K562 (cell line): Measurements from ENCODE around the gene GRIA2. TPM values are rescaled to one million over a fixed set of nuclear protein-coding genes. Genes with fewer than 3 reads are reported as not detected.

Experiments
- ATAC-seq: fragments of 200-7000 bp; cut with Tn5 transposase; 3 replicates; pipeline ENCODE4 v1.9.1; 2020; ENCODE audit warnings: moderate library complexity
- BruUV-seq: library from RNA; stranded (reverse); fragments of 400-500 nt; replicated peaks from 2 replicates; lab custom pipeline; 2021; lab: Mats Ljungman, UMichigan
- CTCF ChIA-PET: fragments of 300-600 bp; formaldehyde crosslinking; extraction: SDS; loops from one replicate; lab custom pipeline; 2021; ENCODE audit warnings: low intra/inter-chr PET ratio; lab: Yijun Ruan, JAX
- POLR2A ChIA-PET: fragments of 300-600, 350-650 bp; sonication (Branson Sonifier 250); formaldehyde crosslinking; extraction: SDS; loops from one replicate; lab custom pipeline; 2021; ENCODE audit warnings: antibody characterized with exemption, inconsistent platforms; lab: Yijun Ruan, JAX
- DNase-seq, 4 experiments: peaks; one replicate each; pipeline versions ENCODE4 v3.0.0 to v3.0.0-alpha.2; 2011 to 2018; ENCODE audit warnings: low spot score in 3 of 4, mixed read lengths in 3 of 4; ENCODE audit errors: extremely low read depth in 1 of 4
- FAIRE-seq: peaks from 2 replicates; lab custom pipeline; 2011; peaks lifted over from hg19 to GRCh38; lab: Jason Lieb, UNC
- H2AFZ ChIP-seq: 2 replicates; pipeline ENCODE4 v1.6.0; 2011; ENCODE audit warnings: low read depth, low read length, control low read depth, inconsistent platforms
- H3K27ac ChIP-seq: fragments of 200-600 bp; 3 replicates; pipeline ENCODE4 v1.8.0; 2011; ENCODE audit warnings: low read depth, mild to moderate bottlenecking, control low read depth, inconsistent platforms, low read length, moderate library complexity, mixed read lengths; ENCODE audit errors: extremely low read depth
- H3K27me3 ChIP-seq, 2 experiments: fragments of 300-600 bp in 1 of 2; 2 replicates in 1 of 2; 3 replicates in 1 of 2; pipeline versions ENCODE4 v1.6.0 to v1.8.0; 2011; ENCODE audit warnings: inconsistent platforms in 2 of 2, low read length in 2 of 2, mild to moderate bottlenecking in 1 of 2, mixed read lengths in 1 of 2, moderate library complexity in 1 of 2; ENCODE audit not compliant: control insufficient read depth in 2 of 2, insufficient read depth in 2 of 2
- H3K36me3 ChIP-seq: fragments of 300-600 bp; 3 replicates; pipeline ENCODE4 v1.8.0; 2011; ENCODE audit warnings: mild to moderate bottlenecking, low read length, inconsistent platforms; ENCODE audit not compliant: control insufficient read depth, insufficient read depth
- H3K4me1 ChIP-seq, 2 experiments: fragments of 200-600 bp in 1 of 2; replicated peaks in 1 of 2; 2 replicates in 1 of 2; 3 replicates in 1 of 2; pipeline versions ENCODE4 v1.5.1 to v1.8.0; 2011; ENCODE audit warnings: inconsistent platforms in 2 of 2, low read length in 2 of 2, mild to moderate bottlenecking in 1 of 2, mixed read lengths in 1 of 2, moderate library complexity in 1 of 2; ENCODE audit not compliant: control insufficient read depth in 2 of 2, insufficient read depth in 2 of 2
- H3K4me2 ChIP-seq: 2 replicates; pipeline ENCODE4 v1.6.1; 2011; ENCODE audit warnings: low read length, control low read depth, inconsistent platforms, mixed read lengths; ENCODE audit not compliant: insufficient read depth
- H3K4me3 ChIP-seq: fragments of 200-600 bp; sonication (generic), shearing (Covaris generic); 2 replicates; pipeline ENCODE4 v1.5.1; 2016; ENCODE audit warnings: control low read depth, inconsistent platforms
- H3K79me2 ChIP-seq: fragments of 200-600 bp; 3 replicates; pipeline ENCODE4 v1.8.0; 2011; ENCODE audit warnings: low read length, inconsistent platforms; ENCODE audit not compliant: control insufficient read depth, insufficient read depth
- H3K9ac ChIP-seq, 2 experiments: 2 replicates each; pipeline versions ENCODE4 v1.6.0 to v1.6.1; 2011; ENCODE audit warnings: low read depth in 2 of 2, low read length in 2 of 2, control low read depth in 1 of 2, inconsistent platforms in 1 of 2, mild to moderate bottlenecking in 1 of 2, mixed read lengths in 1 of 2; ENCODE audit not compliant: insufficient read depth in 1 of 2
- H3K9me1 ChIP-seq: one replicate; pipeline ENCODE4 v1.6.0; 2011; ENCODE audit warnings: inconsistent platforms, mild to moderate bottlenecking, low read length, moderate library complexity; ENCODE audit not compliant: control insufficient read depth, insufficient read depth
- H3K9me3 ChIP-seq: replicated peaks from 2 replicates; pipeline ENCODE4 v1.5.1; 2011; ENCODE audit warnings: low read depth, low read length, inconsistent platforms; ENCODE audit not compliant: control insufficient read depth, insufficient read depth
- H4K20me1 ChIP-seq: replicated peaks from 2 replicates; pipeline ENCODE4 v1.6.1; 2011; ENCODE audit warnings: low read length, inconsistent platforms, mixed read lengths; ENCODE audit not compliant: control insufficient read depth, insufficient read depth
- ASH1L ChIP-seq: fragments of 450-650 bp; IDR thresholded peaks from 2 replicates; pipeline ENCODE4 v1.6.1; 2018; ENCODE audit warnings: borderline replicate concordance, mild to moderate bottlenecking, low read depth; ENCODE audit not compliant: partially characterized antibody
- CHD4 ChIP-seq: fragments of 200-600 bp; sonication (generic); IDR thresholded peaks from 3 replicates; pipeline ENCODE4 v1.6.1; 2012; ENCODE audit warnings: low read depth, mild to moderate bottlenecking, mixed read lengths, low read length, inconsistent platforms; ENCODE audit not compliant: insufficient read depth, insufficient replicate concordance, poor library complexity, severe bottlenecking
- CREB1 ChIP-seq, 2 experiments: sonication (generic) in 1 of 2; formaldehyde crosslinking in 1 of 2; IDR thresholded peaks; 2 replicates each; pipeline versions ENCODE4 v1.6.1 to v1.8.0; 2012 to 2022; ENCODE audit warnings: inconsistent platforms in 1 of 2, mild to moderate bottlenecking in 1 of 2, missing genetic modification reagents in 1 of 2, moderate library complexity in 1 of 2
- NONO ChIP-seq, 2 experiments: fragments of 200-400 bp in 1 of 2; fragments of 450-650 bp in 1 of 2; formaldehyde crosslinking in 1 of 2; IDR thresholded peaks; 2 replicates each; pipeline ENCODE4 v1.6.1; 2017; ENCODE audit warnings: low read depth in 2 of 2, mild to moderate bottlenecking in 2 of 2, moderate library complexity in 2 of 2, low read length in 1 of 2
- STAT5B ChIP-seq: fragments of 250-450 bp; sonication (Bioruptor Pico); IDR thresholded peaks from 2 replicates; pipeline ENCODE4 v1.8.0; 2021; ENCODE audit warnings: mild to moderate bottlenecking, inconsistent platforms
- TCF7L2 ChIP-seq: fragments of 150-350 bp; IDR thresholded peaks from 2 replicates; pipeline ENCODE4 v1.6.1; 2016; ENCODE audit warnings: low read depth, mild to moderate bottlenecking, low read length, moderate library complexity
- U2AF1 ChIP-seq: fragments of 200-400 bp; formaldehyde crosslinking; optimal IDR thresholded peaks from 2 replicates; pipeline ENCODE3; 2017; ENCODE audit warnings: mild to moderate bottlenecking, low read depth, low read length, moderate library complexity
- ZNF75A ChIP-seq: fragments of 450-650 bp; formaldehyde crosslinking; IDR thresholded peaks from 2 replicates; pipeline ENCODE4 v1.4.0; 2020; ENCODE audit warnings: mild to moderate bottlenecking
- WGBS: fragments of 100-300 bp; shearing (Covaris generic); methylation state at CpG from one replicate; pipeline ENCODE4 v1.1.6; 2016; ENCODE audit warnings: low coverage, mixed read lengths; ENCODE audit not compliant: insufficient coverage; ENCODE audit errors: missing lambda C conversion rate; 5-methylcytosine and 5-hydroxymethylcytosine counted together
- in situ Hi-C: fragments of 300-500 bp; cut with MboI; formaldehyde crosslinking; loops from 4 replicates; pipeline ENCODE4 v1.15.0; 2018; ENCODE audit warnings: inconsistent platforms, mixed read lengths
- intact Hi-C: fragments of 100-400 bp; cut with micrococcal nuclease; formaldehyde crosslinking; loops from 2 replicates; pipeline ENCODE4 v1.14.2; 2022
- polyA plus RNA-seq, 8 experiments: library from polyadenylated mRNA; depleted of rRNA in 4 of 8; stranded (reverse) in 5 of 8; unstranded in 3 of 8; fragments of >200 nt; fragmentation: Nextera tagmentation in 2 of 8; fragmentation: Illumina TruSeq in 1 of 8; extraction: Ambion mirVana in 2 of 8; extraction: Trizol in 1 of 8; gene quantifications; 2 replicates each; pipeline versions ENCODE4 v1.2.1 to v1.2.3, GENCODE V29; 2011 to 2014; ENCODE audit warnings: inconsistent platforms in 1 of 8, missing spikeins in 1 of 8
- total RNA-seq, 7 experiments: library from RNA; depleted of rRNA in 6 of 7; stranded (reverse); fragments of >200 nt in 6 of 7; fragmentation: Illumina TruSeq in 2 of 7; extraction: Trizol in 2 of 7; gene quantifications; 2 replicates each; pipeline versions ENCODE4 v1.2.1 to v1.2.3, GENCODE V29; 2011 to 2021; ENCODE audit warnings: low replicate concordance in 1 of 7

The GRIA2 gene
- total and polyA plus RNA-seq, 9 of the 15 experiments (the other 6 are each of a cell fraction or from before 2014, with no cell fraction given), result 0.07 TPM; not detected in 8

DNA sequence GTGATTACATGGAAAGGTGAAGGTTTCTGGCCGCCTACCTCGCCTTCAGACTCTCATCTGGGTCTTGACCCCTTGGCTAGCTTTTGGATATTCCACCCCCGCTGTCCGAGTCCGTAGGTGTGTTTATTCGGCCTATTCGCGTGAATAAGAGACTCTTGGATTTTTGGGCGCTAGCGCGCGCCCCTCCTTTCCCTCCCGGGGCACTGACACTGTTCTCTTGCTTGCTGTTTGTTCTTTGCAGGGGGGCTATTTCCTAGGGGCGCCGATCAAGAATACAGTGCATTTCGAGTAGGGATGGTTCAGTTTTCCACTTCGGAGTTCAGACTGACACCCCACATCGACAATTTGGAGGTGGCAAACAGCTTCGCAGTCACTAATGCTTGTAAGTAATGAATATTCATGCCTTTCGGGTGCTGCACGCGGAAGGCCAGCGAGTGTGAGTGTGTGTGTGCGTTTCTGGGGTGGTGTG lies 932 bp downstream of the GRIA2 start:
- in situ Hi-C loops, result loop anchor here (25.0 kb wide), 1 partner anchor 741 kb away; no protein-coding TSS in a partner anchor

More for the DNA sequence above, 932 bp downstream of the GRIA2 start:
- Histone ChIP-seq H3K9me3 (no peaks in the 10 kb centered on the region), H3K4me2 (no peak overlapping the region), H3K27me3 (no peaks in the 10 kb centered on the region), H3K9ac (no peak overlapping the region), H3K9me1 (no peaks in the 10 kb centered on the region), H3K27ac (no peak overlapping the region), H3K4me1 (no peaks in the 10 kb centered on the region), H2AFZ (no peak overlapping the region), H4K20me1 (no peaks in the 10 kb centered on the region), H3K79me2 (no peaks in the 10 kb centered on the region), H3K4me3 (no peak overlapping the region), H3K36me3 (no peaks in the 10 kb centered on the region)
- ATAC-seq, result no peak
- ChIA-PET CTCF (no interaction called here), POLR2A (interaction anchor here (0.7 kb wide), 1 partner anchor 347 kb away, joined by 3 read pairs; no protein-coding TSS in a partner anchor)
- TF ChIP-seq STAT5B (CRISPR knock-in tag) (no peak), TCF7L2 (no peak), ASH1L (no peak), CREB1 (IDR thresholded peaks at IDR 0.05) (no peak), CREB1 (CRISPR knock-in tag; IDR thresholded peaks at IDR 0.05) (no peak), NONO (IDR thresholded peaks at IDR 0.05; ENCODE audit: low read depth in 2 of 2, low read length in 1 of 2) (no peak), ZNF75A (CRISPR knock-in tag) (no peak), CHD4 (no peak), U2AF1 (no peak)
- BruUV-seq, result no TSS peak
- no peak for FAIRE-seq
- intact Hi-C loops, result no loop called here
- no peak for DNase-seq
- WGBS, result 2% methylated on average over 20 of the region's 24 CpGs
